NT2/D1 (cell line): ENCODE data around the gene LY6G5B.

Source experiments
- SUZ12 ChIP-seq: IDR thresholded peaks from 2 replicates; pipeline ENCODE4 v1.6.1; 2011; ENCODE audit not compliant: insufficient read length, insufficient read depth; ENCODE audit errors: extremely low read depth
- YY1 ChIP-seq: IDR thresholded peaks from 2 replicates; pipeline ENCODE4 v1.6.1; 2011; ENCODE audit not compliant: insufficient read length, insufficient read depth
- ZNF274 ChIP-seq: IDR thresholded peaks from 2 replicates; pipeline ENCODE4 v1.6.1; 2011; ENCODE audit warnings: mild to moderate bottlenecking, low read depth, low read length

DNA sequence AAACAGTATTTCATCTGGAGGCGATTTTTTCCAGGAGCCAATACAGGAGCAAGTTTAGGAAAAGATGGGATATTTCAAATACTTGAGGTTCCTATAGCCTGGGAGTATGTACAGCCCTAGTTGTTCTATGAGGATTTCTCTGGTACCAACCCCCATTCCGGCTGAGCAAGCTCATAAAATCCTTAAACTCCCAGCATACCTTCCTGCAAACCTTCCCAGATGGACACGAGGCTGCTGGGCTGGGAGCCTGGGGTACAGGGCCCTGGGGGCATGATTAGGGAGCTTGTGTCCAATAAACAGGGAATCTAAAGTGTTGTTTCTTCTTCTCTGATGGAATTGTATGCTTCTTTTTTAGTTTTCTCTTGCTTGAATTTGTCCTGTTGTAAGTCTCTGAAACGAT, 47.8 kb upstream of the LY6G5B start:
- TF ChIP-seq ZNF274 (no peak), YY1 (no peak), SUZ12 (no peak)
